Measurements from ENCODE around the gene RBM20.

RBM20 gene

GRCh38 chr10:110842326-110842904 lies 198.3 kb downstream of the RBM20 start:
- TF ChIP-seq CTCF (conservative IDR thresholded peaks at IDR 0.05; ENCODE audit: low read depth, low read length) = no peak
- H3K4me3 ChIP-seq (ENCODE audit: low read length) = no peak overlapping the region
- no peak for DNase-seq (ENCODE audit: low read depth)

- no peak for DNase-seq (ENCODE audit: low read depth)
- H3K4me3 ChIP-seq (ENCODE audit: low read length) = no peak overlapping the region
- no peak for TF ChIP-seq CTCF (conservative IDR thresholded peaks at IDR 0.05; ENCODE audit: low read depth, low read length)
These were observed 198.9 kb downstream of the RBM20 start for GRCh38 chr10:110843031-110843430.

- TF ChIP-seq CTCF (conservative IDR thresholded peaks at IDR 0.05; ENCODE audit: low read depth, low read length) = no peak
- H3K4me3 ChIP-seq (ENCODE audit: low read length) = no peak overlapping the region
- no peak for DNase-seq (ENCODE audit: low read depth)
These were observed 199.9 kb downstream of the RBM20 start for GRCh38 chr10:110843796-110844616.

GRCh38 chr10:110844617-110844881 lies 200.4 kb downstream of the RBM20 start:
- no peak overlapping the region for H3K4me3 ChIP-seq (ENCODE audit: low read length)
- no peak for DNase-seq (ENCODE audit: low read depth)
- TF ChIP-seq CTCF (conservative IDR thresholded peaks at IDR 0.05; ENCODE audit: low read depth, low read length) = no peak

GRCh38 chr10:110845192-110845755 lies 201.1 kb downstream of the RBM20 start:
- DNase-seq (ENCODE audit: low read depth) = no peak
- no peak for TF ChIP-seq CTCF (conservative IDR thresholded peaks at IDR 0.05; ENCODE audit: low read depth, low read length)
- H3K4me3 ChIP-seq (ENCODE audit: low read length) = no peak overlapping the region

- TF ChIP-seq CTCF (conservative IDR thresholded peaks at IDR 0.05; ENCODE audit: low read depth, low read length) = no peak
- no peak for DNase-seq (ENCODE audit: low read depth)
- H3K4me3 ChIP-seq (ENCODE audit: low read length) = no peak overlapping the region
These were observed 201.9 kb downstream of the RBM20 start for GRCh38 chr10:110845756-110846620.

All from retinal pigment epithelial cell (primary cell).